Measurements from ENCODE around the gene STX12. TPM values are rescaled to one million over a fixed set of nuclear protein-coding genes. Genes with fewer than 3 reads are reported as not detected.

Gene STX12
- total RNA-seq, 2 experiments from 2014 or later, result 19.4 to 22.1 TPM

- no peak for DNase-seq
- Mint-ChIP-seq H3K27ac (no peak overlapping the region), H3K9me3 (no peaks in the 10 kb centered on the region), H3K4me3 (no peak overlapping the region), H3K36me3 (ENCODE audit: low read depth) (peaks cover 3% of the 10 kb centered on the region), H3K27me3 (no peaks in the 10 kb centered on the region), H3K4me1 (ENCODE audit: low read depth) (no peaks in the 10 kb centered on the region)
- CTCF ChIA-PET, result no interaction called here
- intact Hi-C loops (cut with micrococcal nuclease), result no loop called here
- TF ChIP-seq CTCF (IDR thresholded peaks at IDR 0.05), result no peak
- POLR2A ChIA-PET, result no interaction called here
- ATAC-seq, result no peak
Measured at GRCh38 chr1:27762033-27762432, 11.0 kb upstream of the STX12 start.

GRCh38 chr1:27763358-27763757 lies 9.7 kb upstream of the STX12 start:
- H3K9me3 Mint-ChIP-seq, result no peaks in the 10 kb centered on the region
- intact Hi-C loops (cut with micrococcal nuclease), result no loop called here
- POLR2A ChIA-PET, result interaction anchor here (1.0 kb wide), 1 partner anchor 38 kb away, joined by 3 read pairs; the partner anchor contains the start of gene FAM76A
- ATAC-seq (no peak), DNase-seq (no peak)
- no peak overlapping the region for H3K4me3 Mint-ChIP-seq
- H3K4me1 Mint-ChIP-seq (ENCODE audit: low read depth), result no peaks in the 10 kb centered on the region
- H3K36me3 Mint-ChIP-seq (ENCODE audit: low read depth), result peaks cover 3% of the 10 kb centered on the region
- H3K27me3 Mint-ChIP-seq, result no peaks in the 10 kb centered on the region
- CTCF ChIA-PET, result interaction anchor here (1.1 to 1.8 kb wide), 3 partner anchors 9 to 37 kb away, joined by 3 to 5 read pairs (median 4); partner anchors contain the start of gene STX12
- H3K27ac Mint-ChIP-seq, result no peak overlapping the region
- no peak for TF ChIP-seq CTCF (IDR thresholded peaks at IDR 0.05)

DNA sequence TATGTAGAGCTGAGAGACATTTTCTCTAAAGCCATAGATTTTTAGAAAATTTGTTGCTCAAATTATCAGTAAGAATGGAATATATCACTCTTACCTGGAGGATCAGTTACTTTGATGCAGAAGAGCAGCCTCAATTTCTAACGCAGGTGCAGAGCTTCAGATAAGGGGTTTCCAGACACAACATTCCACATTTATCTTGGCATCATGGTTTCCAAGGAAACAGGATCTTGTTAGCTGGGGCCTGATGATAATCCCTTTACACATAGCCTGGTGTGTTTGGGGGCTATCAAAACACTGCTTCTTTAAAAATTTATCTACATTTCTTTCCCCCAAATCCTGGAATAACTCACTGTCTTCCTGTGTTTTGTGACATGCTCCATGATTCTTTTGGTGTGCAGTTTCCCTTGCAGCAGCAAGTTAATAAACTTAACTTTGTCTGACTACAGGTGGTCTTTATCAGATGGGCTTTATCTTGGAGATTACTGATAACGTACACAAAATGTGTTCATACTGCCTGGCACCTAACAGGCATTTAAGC lies 2.7 kb upstream of the STX12 start:
- POLR2A ChIA-PET, result no interaction called here
- no peak for DNase-seq
- Mint-ChIP-seq H3K4me1 (ENCODE audit: low read depth) (peaks cover 15% of the 10 kb centered on the region), H3K36me3 (ENCODE audit: low read depth) (no peaks in the 10 kb centered on the region), H3K27ac (no peak overlapping the region), H3K27me3 (no peaks in the 10 kb centered on the region), H3K4me3 (no peak overlapping the region), H3K9me3 (no peaks in the 10 kb centered on the region)
- intact Hi-C loops (cut with micrococcal nuclease), result no loop called here
- ATAC-seq, result no peak
- CTCF ChIA-PET, result interaction anchor here (0.7 to 1.4 kb wide), 3 partner anchors 9 to 164 kb away, joined by 3 read pairs; no protein-coding TSS in a partner anchor
- TF ChIP-seq CTCF (IDR thresholded peaks at IDR 0.05), result no peak

DNA sequence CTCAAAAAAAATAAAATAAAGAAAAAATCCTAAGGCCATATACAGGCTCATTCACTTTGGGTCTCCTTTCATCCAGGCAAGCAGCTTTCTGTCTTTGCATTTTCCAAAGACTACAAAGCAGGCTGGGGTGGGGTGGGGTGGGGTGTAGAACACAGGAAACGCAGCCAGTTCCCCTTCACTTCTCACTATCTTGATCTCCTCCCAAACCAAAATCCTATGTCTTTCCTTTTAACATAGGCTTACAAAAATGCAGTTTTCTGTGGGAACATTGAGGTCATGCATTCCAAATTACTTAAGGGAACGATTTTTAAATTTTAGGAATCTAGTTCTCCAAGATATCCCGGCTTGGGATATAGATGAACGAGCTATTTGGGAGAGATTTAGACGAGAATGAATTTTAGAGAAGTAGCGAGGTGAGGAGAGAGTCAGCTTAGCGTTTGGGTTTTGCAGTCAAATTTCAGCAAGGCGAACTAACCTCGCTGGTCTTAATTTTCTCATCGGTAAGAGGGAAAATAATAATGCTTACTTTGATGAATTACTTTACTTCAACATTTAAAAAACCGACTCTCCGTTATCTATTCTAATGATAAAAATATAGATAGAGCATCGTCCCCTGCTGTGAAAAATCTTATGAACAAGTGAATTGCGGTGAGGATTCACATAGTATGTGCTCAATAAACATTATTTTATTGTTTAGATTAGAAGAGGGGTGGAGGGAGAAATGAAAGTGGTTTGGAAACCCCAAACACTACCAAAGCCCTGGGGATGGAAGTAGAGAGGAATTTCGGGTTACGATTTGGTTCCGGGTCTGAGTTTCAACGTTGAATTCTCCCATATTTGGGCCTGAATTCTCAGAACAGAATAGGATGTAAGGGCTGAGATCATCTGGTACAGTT lies 735 bp upstream of the STX12 start:
- no peak for ATAC-seq
- ChIA-PET POLR2A (interaction anchor here (0.6 to 1.5 kb wide), 7 partner anchors 17 to 872 kb away, joined by 3 to 10 read pairs (median 3); partner anchors contain the start of genes EYA3, FAM76A and GPATCH3), CTCF (interaction anchor here (0.7 to 2.4 kb wide), 11 partner anchors 9 to 220 kb away, joined by 3 to 18 read pairs (median 4); partner anchors contain the start of gene FAM76A)
- no peaks in the 10 kb centered on the region for H3K9me3 Mint-ChIP-seq
- H3K4me3 Mint-ChIP-seq, result peak overlapping the region; percentile 94
- H3K27ac Mint-ChIP-seq, result peak overlapping the region; percentile 98
- no peaks in the 10 kb centered on the region for H3K27me3 Mint-ChIP-seq
- intact Hi-C loops (cut with micrococcal nuclease), result no loop called here
- H3K36me3 Mint-ChIP-seq (ENCODE audit: low read depth), result peaks cover 2% of the 10 kb centered on the region
- TF ChIP-seq CTCF (IDR thresholded peaks at IDR 0.05), result no peak
- H3K4me1 Mint-ChIP-seq (ENCODE audit: low read depth), result peaks cover 27% of the 10 kb centered on the region
- no peak for DNase-seq
